Activated naive CD4-positive, alpha-beta T cell (primary cell): ENCODE data around the gene POU6F1.

ENCODE experiments used
- DNase-seq, 4 experiments: peaks; one replicate each; lab custom pipeline; 2025; lab: John Stamatoyannopoulos, UW

Gene POU6F1

DNA sequence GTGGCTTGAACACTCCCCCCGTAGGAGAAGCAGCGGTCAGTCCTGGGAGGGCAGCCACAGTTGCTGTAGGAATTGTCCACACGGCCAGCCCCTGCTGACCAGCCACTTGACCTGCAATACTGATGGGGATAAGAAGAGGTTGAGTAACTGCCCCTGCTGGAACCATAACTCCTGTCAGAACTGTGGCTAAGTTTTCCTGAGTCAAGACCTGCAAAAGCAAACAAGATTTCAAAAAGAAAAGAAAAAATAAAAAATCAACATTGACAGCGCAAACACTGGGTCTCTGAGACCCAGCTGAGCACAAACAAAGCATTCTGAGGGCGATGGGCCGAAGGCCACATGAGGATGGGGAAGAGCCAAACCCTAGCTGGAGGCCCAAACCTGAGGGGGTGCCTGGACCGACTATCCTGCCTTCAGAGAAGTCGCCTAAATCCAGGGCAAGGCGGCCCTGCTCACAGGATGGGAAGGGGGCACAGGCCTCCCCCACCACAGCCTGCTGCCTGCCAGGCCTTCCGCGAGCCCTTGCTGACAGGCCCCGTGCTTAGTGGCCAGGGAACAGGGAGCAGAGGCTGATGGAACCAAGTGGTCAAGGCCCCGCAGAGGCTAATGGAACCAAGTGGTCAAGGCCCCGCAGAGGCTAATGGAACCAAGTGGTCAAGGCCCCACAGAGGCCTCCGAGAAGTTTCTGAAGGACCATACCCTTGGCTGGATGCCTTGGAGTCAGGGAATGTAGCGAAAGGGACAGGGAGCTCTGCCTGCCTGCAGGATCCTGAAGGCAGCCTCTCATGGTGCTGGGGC lies 19.1 kb downstream of the POU6F1 start:
- no peak for DNase-seq

GRCh38 chr12:51197736-51198567 lies 19.9 kb downstream of the POU6F1 start:
- DNase-seq: no peak

GRCh38 chr12:51196547-51196946 lies 21.3 kb downstream of the POU6F1 start:
- DNase-seq: no peak

DNA sequence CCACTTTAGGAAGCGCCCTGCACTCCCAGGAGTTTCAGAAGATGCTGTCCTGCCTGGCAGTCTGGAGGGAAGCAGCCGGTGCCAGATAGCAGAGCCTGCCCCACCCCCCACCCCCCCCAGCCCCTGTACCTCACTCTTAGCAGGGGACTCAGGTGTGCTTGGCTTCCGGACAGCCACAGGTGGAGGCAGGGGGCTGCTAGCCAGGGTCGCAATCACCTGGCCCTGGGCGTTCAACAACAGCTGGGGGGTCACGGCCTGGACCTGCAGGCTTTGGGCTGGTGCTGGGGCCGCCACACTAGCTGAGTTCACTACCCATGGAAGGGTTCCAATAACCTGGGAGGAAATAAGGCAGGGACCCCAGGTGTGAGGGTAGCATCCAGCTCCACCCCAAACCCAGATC lies 22.0 kb downstream of the POU6F1 start:
- DNase-seq: no peak

GRCh38 chr12:51192284-51192671 lies 25.6 kb downstream of the POU6F1 start:
- no peak for DNase-seq

GRCh38 chr12:51191516-51192283 lies 26.2 kb downstream of the POU6F1 start:
- DNase-seq: no peak

DNA sequence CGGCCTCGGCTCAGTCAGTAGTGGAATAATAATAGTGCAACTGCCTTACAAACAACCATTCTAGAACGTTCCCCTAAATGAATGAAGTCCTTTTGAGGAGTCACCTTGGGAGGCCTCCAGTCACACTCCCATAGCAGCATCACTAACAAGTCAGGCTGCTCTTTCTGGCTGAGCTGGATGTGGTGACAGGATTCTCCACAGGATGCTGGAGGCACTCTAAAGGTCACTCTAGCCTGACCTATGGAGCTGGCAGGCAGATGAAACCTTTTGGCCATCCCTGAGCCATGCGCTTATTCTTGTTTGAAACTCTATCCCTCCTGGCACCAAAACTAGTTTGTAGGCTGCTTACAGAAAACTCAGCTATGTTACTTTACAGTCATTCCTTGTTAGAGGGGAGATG lies 27.0 kb downstream of the POU6F1 start:
- no peak for DNase-seq

- DNase-seq: no peak
These were observed 28.0 kb downstream of the POU6F1 start for GRCh38 chr12:51189790-51190355.

DNA sequence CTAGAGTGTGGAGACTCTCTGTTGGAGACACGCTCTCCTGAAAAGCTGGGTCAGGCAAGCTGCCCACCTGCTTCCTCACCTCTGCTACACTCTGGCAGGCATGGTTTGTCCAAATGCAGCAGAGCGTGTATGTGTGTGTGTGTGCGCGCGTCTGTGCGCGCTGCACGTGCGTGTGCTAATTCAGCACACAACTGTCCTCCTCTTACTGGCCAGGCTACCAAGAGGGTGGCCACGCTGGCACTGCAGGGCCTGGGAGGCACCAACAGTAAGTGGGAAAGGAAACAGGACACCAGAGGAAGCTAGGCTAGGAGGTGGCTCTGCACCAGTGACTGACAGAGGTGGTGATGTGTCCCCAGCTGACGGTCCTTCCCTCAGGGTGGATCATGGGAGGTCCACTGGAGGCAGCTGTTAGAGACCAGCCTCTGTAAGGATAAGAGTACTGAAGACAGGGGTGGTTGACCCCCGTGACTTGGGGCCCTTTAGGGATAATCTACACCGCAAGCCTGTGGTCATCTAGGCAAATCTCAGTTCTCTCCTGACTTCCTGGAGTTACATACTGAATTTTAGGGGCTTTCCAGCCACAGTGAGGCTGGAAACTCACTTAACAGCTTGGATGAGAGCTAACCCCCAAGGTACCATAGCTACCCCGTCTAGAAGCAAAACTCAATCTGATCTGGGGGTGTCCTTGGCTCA lies 29.4 kb downstream of the POU6F1 start:
- no peak for DNase-seq

DNA sequence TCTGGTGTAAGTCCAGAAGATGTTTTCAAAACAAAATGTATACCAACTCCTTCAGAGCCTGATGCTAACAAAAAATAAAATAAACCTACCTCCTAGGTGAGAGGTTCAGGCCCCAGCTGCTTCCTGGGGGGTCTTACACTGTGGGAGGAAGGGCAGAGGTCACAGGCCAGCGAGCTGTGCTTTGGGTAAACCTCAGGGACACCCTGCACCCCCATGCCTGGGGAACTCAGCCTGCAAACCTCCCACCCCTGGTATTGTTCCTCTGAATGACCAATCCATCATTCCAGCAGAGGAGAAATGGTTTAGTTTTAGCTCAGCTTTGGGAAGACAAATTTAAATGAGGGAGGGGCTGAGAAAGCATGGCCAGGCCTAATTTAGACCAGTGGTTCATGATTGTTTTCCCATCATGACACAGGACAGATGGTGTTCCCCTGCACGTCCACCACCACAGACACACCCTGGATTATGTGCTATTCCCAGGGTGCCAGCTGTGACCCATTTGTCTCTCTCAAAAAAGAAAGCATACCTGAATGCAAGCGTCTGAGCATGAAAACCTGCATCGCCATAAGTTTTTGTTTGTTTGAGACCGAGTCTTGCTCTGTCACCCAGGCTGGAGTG lies 30.4 kb downstream of the POU6F1 start:
- DNase-seq: no peak

DNA sequence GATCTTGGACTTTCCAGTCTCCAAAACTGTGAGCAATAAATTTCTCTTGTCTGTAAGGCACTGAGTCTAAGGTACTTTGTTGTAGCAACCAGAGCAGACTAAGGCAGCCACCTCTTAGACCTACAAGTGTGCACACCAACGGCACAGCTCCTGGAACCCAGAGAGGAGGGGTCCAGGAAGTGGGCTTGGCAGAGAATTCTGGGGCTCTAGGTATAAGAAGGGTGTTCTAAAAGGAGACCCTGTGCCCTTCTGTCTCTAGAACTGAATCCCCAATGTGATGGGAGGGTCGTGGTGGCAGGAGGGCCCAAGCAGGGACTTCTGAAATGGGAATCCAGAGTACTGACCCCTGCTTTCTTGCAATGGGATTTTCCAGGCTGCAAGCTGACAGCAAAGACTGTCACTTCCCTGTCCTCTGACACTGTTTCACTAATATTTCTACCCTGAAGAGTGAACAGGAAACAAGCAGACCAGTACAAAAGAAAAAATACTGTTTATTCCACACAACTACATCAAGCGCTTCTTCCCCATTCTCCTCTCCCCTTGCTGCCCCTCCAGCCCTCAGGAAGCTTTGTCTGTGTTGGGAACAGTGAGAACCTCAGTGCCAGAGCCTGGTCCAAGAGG lies 31.3 kb downstream of the POU6F1 start:
- DNase-seq: no peak

- no peak for DNase-seq
These were observed 32.6 kb downstream of the POU6F1 start for GRCh38 chr12:51185171-51185717.

DNA sequence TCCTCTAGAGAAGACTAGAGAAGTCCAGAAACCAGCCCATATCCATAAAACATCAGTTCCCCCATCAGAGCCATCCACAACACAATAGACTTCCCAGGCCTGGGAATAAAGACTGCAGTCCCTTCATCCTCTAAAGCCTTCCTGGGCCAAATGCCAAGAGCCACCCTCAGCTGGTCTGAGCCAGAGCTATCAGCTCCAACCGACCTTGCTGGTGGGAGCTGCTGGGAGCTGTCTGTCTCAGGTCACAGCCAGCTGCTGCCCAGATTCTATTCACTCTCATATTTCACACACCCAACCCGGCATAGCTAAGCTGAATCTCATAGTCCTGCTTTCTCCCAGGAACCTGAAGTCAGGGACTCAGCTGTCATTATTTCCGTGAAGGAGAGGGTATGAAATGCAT lies 34.0 kb downstream of the POU6F1 start:
- DNase-seq: no peak

- no peak for DNase-seq
These were observed 34.5 kb downstream of the POU6F1 start for GRCh38 chr12:51183349-51183748.

DNA sequence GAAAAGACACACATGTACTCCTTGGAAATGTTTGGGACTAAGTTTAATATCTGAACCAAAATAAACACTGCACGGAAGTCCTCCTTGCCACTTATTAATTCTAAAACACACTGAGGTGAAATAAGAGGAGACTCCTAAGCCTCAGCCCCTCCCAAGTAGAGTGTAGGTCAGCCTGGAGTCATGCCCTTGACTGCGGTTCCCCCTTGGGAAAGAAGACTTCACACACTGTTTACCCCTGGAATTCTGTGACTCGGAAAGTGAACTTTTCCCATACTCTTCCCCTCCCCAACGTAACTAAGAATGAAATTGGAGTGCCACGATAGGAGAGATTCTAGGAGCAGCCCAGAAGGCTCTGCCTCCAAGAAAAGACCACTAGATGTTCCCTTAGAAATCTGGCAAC lies 36.3 kb downstream of the POU6F1 start:
- no peak for DNase-seq

- no peak for DNase-seq
These were observed 40.0 kb downstream of the POU6F1 start for GRCh38 chr12:51177897-51178296.

GRCh38 chr12:51174501-51174900 lies 43.4 kb downstream of the POU6F1 start:
- DNase-seq: no peak

DNA sequence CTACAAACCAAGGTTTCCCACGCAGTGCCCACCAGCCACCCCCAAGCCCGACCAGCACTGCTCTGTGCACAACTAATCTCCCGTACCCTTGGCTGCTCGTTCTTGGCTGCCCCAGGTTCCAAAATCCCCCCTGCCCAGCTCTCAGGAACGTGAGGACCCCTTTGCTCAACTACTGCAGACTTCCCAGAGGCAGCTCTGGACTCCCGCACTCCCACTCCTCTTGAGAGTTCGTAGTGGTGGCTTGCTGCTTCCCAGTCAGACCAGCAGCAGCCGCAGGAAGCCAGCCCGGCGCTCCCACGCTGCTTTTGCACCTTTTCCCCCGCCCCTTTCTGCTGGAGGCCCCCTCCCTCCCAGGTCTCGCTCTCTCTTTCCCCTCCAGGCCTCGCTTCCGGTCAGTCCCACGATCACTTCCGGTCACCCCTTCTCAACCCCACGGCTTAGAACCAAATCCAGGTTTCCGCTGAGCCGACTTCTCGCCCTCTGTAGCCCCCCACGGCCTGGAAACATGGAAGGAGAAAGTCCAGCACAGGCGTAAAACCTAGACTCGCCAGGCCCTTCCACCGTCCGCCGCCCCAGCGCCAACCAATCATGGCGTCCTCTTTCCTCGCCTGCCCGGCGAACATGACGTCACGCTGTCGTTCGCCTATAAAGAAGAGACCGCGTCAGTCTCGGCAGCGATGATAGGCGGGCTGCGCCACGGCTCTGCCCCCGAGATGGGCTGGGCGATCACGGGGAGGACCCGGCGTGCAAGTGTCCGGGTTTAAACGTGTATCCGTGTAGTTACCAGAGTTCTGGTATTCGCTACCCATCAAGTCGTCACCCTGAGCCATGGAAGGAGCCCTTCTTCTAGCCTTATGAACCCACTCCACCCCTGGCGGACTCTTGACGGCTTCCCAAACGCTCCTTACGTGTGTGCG lies 45.1 kb downstream of the POU6F1 start, which contains the start of gene TFCP2:
Gene TFCP2 (minus strand): TSS at position 621 of the 917 bp plus-strand sequence. CDS start 713 bp downstream, outside the sequence.
- DNase-seq: peak; percentile 74 to 90 (median 84)

GRCh38 chr12:51171884-51172514 lies 45.9 kb downstream of the POU6F1 start:
- no peak for DNase-seq
